KOPT-K1 (cell line): Measurements from ENCODE around the gene MYRIP.

ENCODE experiments used
- H3K27ac ChIP-seq: fragments of 200-600 bp; sonication (generic); 2 replicates; pipeline ENCODE4 v1.5.1; 2016; ENCODE audit warnings: antibody characterized with exemption, mild to moderate bottlenecking, low read depth, low read length; ENCODE audit not compliant: poor library complexity, severe bottlenecking
- H3K36me3 ChIP-seq: fragments of 200-600 bp; sonication (generic); 2 replicates; pipeline ENCODE4 v1.5.1; 2017; ENCODE audit warnings: antibody characterized with exemption, mild to moderate bottlenecking, low read length, moderate library complexity; ENCODE audit not compliant: insufficient read depth
- H3K9me3 ChIP-seq: fragments of 200-600 bp; sonication (generic); 2 replicates; pipeline ENCODE4 v1.5.1; 2017; ENCODE audit warnings: antibody characterized with exemption, low read length, mild to moderate bottlenecking; ENCODE audit not compliant: insufficient read depth, poor library complexity, severe bottlenecking

The MYRIP gene

DNA sequence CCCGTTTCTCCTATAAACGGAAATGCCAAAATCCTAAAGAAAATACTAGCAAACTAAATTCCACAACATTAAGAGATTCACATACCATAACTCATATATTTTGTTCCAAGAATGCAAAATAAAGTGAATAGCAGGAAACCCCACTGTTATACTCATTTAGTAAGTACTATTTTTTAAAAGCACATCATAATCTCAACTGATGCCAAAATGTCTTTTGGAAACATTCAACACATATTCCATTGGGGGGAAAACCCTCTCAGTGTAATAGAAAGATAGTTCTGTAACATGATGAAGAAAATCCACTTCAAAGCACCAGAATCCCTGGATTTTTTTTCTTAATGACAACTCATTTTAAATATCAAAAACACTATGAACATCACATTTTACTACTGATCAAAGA lies 407.1 kb downstream of the MYRIP start:
- H3K27ac ChIP-seq: no peak overlapping the region
- H3K9me3 ChIP-seq: no peaks in the 10 kb centered on the region
- H3K36me3 ChIP-seq: no peaks in the 10 kb centered on the region

- Histone ChIP-seq H3K36me3 (no peaks in the 10 kb centered on the region), H3K9me3 (no peaks in the 10 kb centered on the region), H3K27ac (no peak overlapping the region)
These were observed 414.4 kb downstream of the MYRIP start for GRCh38 chr3:40223856-40224255.

DNA sequence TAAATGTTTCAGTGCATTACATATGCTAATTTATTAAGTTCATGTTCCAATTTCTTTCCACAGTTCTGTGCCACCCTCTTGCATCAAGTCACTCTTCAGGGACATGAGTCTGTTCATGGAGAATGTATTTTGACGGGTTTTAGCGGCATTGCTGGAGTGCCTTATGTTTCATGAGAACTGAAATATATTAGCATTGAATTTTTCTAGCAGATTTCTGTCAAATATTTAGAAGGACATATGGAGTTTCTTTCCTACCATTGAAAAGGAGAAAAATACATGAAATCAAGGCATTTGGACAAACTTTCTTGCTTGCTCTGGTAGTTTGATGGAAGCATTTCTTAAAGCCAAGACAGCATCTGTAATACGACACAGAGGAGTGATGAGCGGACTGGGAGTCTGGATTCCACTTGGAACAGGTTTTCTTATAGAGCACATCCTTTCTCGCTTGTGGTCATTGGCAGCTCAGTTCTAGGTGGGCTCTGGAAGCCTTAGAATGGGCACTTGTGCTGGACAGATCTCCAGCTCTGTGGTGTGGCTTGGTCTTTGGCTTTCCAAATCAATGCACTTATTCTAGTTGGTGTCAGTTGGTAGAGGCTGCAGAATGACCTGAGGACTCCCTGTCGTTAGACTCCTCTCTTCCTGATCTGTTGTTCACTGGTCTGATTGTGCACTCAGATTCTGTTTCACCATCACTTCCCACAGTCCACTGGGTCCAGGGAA lies 415.5 kb downstream of the MYRIP start:
- Histone ChIP-seq H3K36me3 (no peaks in the 10 kb centered on the region), H3K27ac (no peak overlapping the region), H3K9me3 (no peaks in the 10 kb centered on the region)

GRCh38 chr3:40226636-40227035 lies 417.2 kb downstream of the MYRIP start:
- Histone ChIP-seq H3K36me3 (no peaks in the 10 kb centered on the region), H3K27ac (no peak overlapping the region), H3K9me3 (no peaks in the 10 kb centered on the region)

DNA sequence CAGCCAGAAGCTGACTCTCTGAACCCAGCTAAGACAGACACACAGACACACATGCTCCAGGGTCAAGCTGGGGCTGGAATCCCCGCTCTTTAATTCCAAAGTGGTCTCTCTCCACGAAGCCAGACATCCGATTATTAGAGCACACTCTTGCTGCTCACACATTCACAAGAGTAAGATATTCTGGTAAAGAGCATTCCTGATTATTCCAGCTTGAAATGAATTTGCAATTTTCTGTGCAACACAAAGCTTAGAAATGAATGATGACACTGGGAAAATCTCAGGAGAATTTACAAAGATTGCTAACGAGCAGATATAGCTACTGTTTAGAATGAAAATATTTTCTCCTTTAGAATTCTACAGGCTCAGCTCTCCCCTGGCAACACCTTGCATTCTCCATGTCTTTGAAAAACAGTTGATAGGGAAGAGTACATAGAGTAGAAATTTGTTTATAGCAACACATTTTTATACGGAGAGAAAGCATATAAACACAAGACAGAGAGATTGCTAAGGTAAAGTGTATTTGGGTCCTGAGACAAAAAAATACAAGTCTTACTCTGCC lies 419.5 kb downstream of the MYRIP start:
- H3K27ac ChIP-seq: no peak overlapping the region
- no peaks in the 10 kb centered on the region for H3K9me3 ChIP-seq
- no peaks in the 10 kb centered on the region for H3K36me3 ChIP-seq

DNA sequence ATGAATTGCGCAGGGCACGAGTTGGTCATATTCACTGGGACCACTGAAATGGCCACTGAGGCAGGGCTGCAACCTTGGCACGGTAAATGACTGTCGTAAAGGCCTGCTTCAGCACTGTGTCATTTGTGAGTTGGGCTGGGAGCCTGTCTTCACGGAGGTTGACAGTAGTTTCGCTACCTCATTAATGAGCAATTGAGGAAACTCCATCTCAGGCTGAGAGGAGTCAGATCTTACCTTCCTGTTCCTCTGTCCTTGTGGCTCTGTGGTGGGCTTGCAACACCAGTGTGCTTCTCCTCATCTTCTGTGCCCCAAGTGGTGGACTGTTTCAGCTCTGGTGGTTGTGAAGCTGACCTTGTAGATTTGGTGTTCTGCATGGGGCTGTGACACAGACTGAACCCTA lies 420.0 kb downstream of the MYRIP start:
- Histone ChIP-seq H3K27ac (no peak overlapping the region), H3K9me3 (no peaks in the 10 kb centered on the region), H3K36me3 (no peaks in the 10 kb centered on the region)

DNA sequence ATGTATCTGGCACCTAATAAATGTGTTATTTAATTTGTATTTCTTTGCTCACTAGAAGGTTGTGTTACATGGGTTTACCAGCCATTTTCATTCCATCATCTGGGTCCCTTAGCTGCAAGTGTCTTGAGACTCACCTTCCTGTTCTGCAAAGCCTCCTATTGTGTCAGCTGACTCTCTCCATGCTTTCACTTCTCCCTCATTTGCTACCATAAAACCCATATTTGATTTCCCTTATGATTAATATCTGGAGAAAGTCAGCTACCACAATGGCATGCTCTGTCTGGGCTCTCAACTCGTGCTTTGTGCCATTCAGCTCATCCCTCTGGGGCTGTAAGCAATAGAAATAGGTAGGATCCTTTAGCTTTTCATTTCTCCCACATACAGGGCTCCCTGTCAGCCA lies 420.6 kb downstream of the MYRIP start:
- Histone ChIP-seq H3K36me3 (no peaks in the 10 kb centered on the region), H3K9me3 (no peaks in the 10 kb centered on the region), H3K27ac (no peak overlapping the region)

DNA sequence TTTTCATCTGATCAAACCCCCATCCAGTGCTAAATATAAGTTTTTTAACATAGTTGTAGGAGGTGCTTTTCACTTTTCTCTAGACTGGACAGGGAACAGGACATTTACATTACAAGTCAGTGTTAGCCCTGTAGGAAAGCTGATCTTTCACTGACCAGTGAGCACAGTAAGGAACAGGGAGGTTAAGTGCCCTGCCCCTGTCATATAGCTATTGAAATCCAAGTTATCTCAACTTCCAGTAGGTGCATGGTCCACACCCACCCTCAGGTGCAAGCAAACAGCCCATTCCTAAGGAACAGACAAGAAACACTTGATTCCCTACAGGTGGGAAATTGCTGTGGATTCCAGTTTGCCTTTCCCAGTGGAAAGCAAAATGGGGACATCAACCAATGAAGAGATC lies 421.0 kb downstream of the MYRIP start:
- no peak overlapping the region for H3K27ac ChIP-seq
- H3K9me3 ChIP-seq: no peaks in the 10 kb centered on the region
- H3K36me3 ChIP-seq: no peaks in the 10 kb centered on the region

- Histone ChIP-seq H3K9me3 (no peaks in the 10 kb centered on the region), H3K27ac (no peak overlapping the region), H3K36me3 (no peaks in the 10 kb centered on the region)
These were observed 423.2 kb downstream of the MYRIP start for GRCh38 chr3:40232626-40233025.

- Histone ChIP-seq H3K27ac (no peak overlapping the region), H3K36me3 (no peaks in the 10 kb centered on the region), H3K9me3 (no peaks in the 10 kb centered on the region)
These were observed 427.8 kb downstream of the MYRIP start for GRCh38 chr3:40237159-40237558.

GRCh38 chr3:40237889-40238571 lies 428.6 kb downstream of the MYRIP start:
- H3K36me3 ChIP-seq: no peaks in the 10 kb centered on the region
- no peaks in the 10 kb centered on the region for H3K9me3 ChIP-seq
- no peak overlapping the region for H3K27ac ChIP-seq

DNA sequence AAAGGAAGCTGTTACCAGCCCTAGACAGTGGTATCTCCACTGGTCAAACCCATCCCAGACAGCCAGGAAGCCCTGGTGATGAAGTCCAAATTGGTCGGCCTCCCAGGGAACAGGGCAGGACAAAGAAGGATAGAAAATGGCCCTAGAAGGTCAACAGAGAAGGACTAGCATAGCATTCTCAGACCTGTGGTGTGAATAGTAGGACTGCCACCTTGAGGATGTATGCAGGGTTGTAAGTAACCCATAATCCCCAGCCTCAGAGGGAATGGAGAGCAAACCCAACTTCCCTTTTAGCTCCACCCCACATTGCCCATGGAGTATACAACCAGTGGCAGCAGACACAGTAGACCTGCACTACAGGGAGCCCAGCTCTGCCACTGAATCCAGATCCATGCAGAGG lies 431.5 kb downstream of the MYRIP start:
- Histone ChIP-seq H3K36me3 (no peaks in the 10 kb centered on the region), H3K27ac (no peak overlapping the region), H3K9me3 (no peaks in the 10 kb centered on the region)

- no peaks in the 10 kb centered on the region for H3K36me3 ChIP-seq
- no peak overlapping the region for H3K27ac ChIP-seq
- no peaks in the 10 kb centered on the region for H3K9me3 ChIP-seq
These were observed 432.8 kb downstream of the MYRIP start for GRCh38 chr3:40242216-40242615.

DNA sequence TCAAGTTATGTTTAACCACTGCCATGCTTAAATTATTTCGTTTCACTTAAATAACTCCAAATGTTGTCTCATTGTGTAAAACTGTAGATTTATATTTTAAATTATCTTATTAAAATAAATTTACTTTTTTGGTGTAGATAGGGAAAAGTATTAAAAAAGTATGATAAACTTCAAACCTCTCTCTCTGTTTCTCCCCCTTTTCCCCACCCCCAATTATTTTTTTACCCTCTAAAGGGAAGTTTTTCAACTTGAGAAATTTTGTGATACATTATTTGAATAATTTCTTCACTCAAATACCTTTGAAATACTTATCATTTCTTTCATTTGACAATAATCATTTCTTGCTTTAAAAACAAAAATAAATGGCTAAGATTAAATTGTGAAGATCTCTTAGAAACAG lies 433.2 kb downstream of the MYRIP start:
- H3K9me3 ChIP-seq: no peaks in the 10 kb centered on the region
- no peaks in the 10 kb centered on the region for H3K36me3 ChIP-seq
- H3K27ac ChIP-seq: no peak overlapping the region

GRCh38 chr3:40243056-40243455 lies 433.6 kb downstream of the MYRIP start:
- Histone ChIP-seq H3K36me3 (no peaks in the 10 kb centered on the region), H3K9me3 (no peaks in the 10 kb centered on the region), H3K27ac (no peak overlapping the region)
